NCI-H2227 (cell line): ENCODE measurements around the gene PNMA8C.

Experiments used
- DNase-seq: peaks from one replicate; lab custom pipeline; 2025; ENCODE audit not compliant: unreplicated experiment; lab: John Stamatoyannopoulos, UW

PNMA8C gene

DNA sequence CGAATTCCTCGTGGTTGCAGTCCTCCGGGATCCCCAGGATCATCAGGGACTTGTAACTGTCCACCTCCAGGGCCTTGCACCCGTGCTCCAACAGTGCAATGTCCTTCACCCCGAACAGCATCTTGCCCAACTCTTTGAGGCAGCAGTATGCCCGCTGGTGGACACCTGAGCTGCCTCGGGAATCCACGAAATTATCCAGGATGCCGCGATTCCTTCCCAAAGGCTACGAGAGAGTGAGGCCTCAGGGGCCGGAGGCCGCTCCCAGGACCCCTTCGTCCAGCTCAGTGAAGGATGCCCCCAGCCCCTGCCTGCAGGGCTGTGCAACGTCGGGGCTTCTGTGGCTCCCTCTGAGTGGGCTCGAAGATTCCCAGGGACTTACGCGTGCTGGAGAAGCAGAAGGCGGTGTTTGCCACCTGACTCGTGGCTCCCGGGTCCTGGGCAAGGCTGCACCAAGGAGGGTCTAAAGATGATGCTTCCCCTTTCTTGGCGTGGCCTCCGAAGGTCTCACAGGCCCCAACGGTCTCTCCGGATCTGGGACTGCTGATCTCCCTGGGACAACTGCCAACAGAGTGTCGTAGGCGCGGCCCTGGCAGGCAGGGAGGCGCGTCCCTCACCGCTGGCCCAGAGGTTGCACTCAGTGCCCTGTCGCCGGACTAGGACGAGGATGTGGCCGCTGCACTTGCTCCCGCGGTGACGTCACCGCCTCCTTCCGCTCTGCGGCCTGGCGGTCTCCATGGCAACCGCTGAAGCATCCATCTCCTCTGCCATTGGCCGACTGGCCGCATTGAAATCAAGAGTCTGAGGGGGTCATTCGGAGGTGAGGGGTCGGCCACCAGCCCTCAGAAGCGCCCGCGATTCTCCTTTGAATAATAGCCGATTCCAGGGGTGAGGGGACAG is at the start of gene PNMA8C:
TSS of gene PNMA8C (minus strand) at position 698 of the 897 bp plus-strand sequence. CDS start at position 121, 577 bp downstream.
- peak; percentile 85 for DNase-seq

DNA sequence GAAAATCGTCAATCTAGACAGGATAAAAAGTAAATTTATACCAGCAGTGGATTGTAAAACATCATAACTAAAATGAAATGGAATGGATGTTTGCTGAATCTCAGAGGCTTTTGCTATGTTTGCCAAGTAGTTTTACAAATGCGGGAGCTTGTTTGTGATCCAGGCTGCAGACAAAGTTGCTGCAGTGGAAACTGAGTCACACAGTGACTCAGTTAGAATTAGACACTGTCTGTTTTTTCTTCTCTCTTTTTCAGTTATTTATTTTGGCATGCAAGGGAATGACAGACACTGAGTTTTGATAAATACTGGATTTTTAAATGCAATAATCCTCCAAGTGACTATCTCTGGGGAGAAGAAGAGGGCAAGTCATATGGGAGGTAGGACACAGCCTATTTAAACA is 47.2 kb upstream of the PNMA8C start:
- DNase-seq, result no peak

DNA sequence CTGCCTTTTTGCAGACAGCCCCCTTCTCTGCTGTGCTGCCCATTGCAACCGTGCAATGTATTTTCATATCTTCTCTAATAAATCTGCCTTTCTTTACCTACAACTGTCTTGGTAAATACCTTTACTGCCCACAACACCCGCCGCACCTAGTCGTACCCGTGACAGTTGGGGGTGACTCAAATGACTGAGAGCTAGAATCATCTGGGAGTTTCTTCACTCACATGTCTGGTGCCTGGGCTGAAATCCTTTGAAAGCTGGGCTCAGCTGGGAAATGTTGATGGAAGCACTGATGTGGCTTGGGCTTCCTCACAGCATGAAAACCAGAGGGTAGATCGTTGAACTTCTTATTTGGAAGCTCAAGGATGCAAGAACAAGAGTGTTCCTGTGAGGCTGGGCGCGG is 45.5 kb upstream of the PNMA8C start:
- DNase-seq, result no peak

DNA sequence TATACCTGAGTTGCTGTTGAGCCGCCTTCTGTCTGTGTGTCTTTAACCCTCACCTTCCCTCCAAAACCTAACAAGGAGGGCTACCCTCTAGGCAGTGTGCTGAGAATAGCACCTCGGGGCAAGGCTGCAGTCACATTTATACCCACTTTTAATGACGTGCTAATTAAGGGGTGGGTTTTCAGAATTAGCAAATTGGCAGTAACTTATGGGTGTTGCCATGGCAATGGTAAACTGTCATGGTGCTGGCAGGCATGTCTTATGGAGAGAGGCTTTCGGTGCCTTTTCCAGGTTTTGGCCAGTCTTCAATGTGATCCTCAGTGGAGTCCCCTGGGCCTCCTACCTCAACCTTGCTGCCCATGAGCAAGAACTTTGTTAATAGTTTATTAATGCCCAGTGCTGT is 43.9 kb upstream of the PNMA8C start:
- DNase-seq, result no peak

DNA sequence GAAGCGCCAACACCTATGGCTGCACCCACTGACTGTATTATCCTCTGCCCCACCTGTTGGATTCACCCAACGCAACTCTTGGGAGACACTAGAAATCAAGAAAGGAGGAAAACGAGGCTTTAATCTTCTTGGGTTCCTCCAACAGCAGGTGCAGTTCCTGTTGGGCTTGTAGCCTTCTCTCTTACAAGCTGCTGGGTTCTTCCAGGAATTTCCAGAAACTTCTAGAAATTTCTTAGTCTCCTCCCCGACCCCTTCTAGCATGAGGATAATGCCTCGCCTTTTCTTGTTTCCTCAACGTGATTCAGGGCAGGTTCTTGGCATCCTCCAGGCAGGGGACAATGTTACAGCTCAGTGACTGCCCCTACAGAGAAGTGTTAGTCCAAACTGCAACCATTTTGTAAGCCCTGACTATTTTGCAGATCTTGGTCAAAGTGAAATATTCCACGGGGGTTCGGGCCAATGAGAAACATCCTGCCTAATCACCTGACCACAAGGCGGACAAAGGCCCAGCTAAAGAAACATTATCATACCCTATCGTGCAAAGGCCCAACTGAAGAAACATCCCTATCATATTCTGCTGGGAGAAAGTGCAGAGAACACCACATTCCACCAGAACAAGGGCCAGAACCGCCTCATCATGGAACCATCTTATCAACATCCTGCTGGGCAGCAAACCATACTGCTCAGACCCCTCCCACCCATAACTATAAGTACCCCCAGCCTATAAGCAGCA is 43.2 kb upstream of the PNMA8C start:
- DNase-seq, result peak; percentile 48

DNA sequence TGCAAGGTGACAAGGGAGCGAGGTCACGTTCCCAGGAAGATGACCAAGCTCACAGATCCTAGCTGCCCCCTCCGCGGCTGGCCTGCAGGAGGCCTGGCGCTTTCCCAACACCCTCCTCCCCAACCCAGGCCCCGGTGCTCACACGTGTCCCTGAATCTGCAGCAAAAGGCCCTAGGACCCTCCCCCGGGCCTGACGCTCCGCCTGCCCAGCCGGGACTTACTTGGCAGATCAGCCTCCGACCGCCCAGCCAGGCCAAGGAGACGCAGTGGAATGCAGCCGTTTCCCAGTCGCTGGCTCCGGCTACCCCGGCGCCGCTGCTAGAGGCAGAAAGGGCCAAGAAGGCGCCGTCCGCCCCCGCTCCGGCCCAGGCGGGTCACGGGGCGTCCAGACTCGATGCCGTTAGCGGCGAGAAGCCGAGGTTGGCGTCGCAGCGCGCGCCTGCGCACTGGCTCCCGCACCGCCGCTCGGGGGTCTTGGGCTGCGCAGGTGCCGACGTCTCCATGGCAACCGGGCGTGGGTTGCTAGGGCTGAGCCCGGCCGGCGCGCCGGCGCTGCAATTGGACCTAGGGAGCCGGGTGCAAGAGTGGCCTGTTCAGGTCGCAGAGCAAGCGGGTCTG is 42.5 kb upstream of the PNMA8C start, which contains the start of gene PNMA8A:
TSS of gene PNMA8A (minus strand) at position 448 of the 618 bp plus-strand sequence. CDS start 528 bp downstream, outside the sequence.
- peak; percentile 94 for DNase-seq

DNA sequence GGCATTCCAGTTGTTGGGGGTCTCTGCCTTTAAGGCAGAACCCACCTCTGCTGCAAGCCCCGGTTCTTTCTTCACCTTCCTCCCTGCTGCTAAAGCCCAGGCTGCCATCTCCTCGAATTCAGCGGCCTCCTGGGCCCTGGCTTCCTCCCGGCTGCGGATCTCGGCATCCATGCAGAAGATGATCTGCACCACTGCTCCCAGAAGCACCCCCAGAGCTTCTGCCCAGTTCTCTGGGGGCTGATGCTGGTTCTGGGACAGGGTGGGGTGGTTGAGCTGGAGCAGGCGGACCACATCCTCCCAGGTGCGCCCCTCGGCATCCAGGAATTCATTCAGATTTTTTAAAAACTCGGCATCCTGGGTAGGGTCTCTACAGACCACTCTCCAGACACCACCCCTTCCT is 41.6 kb upstream of the PNMA8C start:
- no peak for DNase-seq

DNA sequence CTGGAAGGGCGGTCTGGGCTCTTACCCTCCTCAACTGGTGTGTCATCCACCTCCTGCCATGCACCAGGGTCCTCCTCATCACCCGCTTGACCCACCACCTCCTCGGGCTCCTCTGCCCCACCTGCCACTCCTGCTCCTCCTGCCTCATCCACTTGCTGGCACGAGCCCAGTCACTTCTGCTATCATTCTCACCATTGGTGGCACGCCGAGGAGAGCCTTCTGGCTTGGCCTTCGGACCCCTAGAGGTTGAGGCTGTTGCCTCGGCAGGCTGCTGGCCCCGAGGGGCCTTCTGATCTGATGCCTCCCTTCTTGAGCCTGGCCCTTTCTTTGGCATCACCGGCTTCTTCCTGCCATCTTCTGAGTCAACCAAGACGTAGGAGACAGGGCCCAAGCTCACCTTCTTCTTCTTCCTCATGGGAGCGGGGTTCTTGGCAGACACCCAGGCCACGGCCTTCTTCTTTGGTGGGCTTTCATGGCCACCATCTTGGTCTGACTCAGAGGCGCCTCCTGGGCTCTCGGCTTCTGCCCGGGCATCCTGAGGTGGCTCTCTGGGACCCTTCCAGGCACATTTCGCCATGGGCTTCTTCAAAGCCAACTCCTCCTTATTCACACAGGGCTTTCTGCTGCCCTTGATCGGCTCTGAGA is 40.9 kb upstream of the PNMA8C start:
- DNase-seq, result no peak

DNA sequence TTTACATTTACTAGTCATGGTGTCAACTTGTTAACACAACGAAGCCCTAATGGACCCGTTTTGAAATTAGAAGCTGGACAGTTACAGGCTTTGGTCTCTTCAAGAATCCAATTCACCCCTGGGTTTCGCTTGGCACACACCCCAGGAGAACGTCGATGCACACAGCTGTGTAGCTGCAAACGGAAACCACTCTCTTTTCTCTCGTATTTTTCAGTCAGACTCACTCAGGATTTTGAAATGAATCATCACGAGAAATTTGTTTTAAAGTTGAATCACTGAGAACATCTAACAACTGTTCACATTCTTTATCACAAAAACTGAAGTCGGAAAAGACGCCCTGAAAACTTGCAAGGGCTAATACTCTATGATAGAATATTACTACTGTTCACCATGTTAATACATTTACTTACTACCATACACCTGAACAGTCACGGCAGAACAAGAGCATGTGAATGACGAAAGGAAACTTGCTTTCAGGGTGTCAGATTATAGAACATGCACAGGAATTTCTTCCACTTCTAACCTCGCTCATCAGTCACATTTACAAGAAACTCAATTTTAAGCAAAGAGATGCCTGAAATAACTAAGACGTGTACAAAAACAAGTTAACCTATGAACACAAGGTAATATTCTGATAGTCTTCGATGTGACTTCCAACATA is 37.9 kb upstream of the PNMA8C start:
- no peak for DNase-seq

DNA sequence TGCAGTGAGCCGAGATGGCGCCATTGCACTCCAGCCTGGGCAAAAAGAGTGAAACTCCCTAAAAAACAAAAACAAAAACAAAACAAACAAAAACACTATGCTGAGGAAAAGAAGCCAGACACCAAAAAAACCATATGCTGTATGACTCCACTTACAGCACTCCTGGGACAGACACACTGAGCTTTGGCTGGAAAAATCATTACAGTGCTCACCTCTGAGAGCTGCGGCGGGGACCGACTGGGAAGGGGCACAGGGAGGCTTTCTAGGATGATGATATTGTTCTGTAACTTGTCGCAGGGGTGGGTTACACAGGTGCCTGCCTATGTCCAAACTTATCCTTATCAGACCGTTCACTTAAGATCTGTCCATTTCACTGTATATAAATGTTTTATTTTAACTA is 34.8 kb upstream of the PNMA8C start:
- no peak for DNase-seq

DNA sequence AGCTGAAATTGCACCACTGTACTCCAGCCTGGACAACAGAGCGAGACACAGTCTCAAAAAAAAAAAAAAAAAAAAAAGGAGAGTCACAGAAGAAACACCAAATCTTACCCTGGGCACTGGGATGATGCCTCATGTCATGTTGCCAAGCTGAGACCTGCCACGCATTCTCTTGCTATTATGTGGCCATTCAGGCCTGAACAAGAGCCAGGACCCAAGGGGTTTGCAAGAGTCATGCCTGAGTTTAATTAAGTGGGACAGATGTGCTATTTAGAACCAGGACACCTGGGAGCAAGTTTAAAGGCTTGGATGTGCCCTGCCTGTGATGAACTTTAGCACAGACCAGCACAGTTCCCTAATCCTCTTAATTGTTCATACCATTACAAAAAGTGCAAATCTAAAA is 32.8 kb upstream of the PNMA8C start:
- no peak for DNase-seq

DNA sequence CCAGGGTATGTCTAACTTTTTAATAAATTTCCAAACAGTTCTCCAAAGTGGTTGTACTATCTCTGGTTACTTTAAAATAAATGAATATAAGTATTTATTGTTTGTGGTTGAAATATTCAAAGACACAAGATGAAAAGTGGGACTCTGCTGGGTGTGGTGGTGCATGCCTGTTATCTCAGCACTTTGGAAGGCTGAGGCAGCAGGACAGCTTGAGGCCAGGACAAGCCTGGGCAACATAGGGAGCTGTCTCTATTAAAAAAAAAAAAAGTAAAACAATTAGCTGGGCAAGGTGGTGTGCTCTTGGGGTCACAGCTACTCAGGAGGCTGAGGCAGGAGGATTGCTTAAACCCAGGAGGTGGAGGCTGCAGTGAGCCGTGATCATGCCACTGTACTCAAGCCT is 32.2 kb upstream of the PNMA8C start:
- DNase-seq, result no peak

DNA sequence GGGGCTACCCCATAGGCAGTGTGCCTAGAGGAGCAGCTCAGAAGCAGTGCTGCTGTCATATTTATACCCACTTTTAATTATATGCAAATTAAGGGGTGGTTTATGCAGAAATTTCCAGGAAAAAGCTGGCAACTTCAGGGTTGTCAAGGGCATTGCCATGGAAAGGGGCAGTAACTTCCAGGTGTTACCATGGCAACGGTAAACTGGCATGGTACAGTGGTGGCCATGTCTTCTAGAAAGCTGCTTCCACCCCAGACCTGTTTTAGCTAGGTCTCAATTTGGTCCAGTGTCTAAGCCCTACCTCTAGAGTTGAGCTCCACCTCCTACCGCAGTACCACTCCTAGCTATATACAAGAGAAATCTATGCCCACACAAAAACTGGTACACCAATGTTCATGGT is 31.3 kb upstream of the PNMA8C start:
- DNase-seq, result no peak

DNA sequence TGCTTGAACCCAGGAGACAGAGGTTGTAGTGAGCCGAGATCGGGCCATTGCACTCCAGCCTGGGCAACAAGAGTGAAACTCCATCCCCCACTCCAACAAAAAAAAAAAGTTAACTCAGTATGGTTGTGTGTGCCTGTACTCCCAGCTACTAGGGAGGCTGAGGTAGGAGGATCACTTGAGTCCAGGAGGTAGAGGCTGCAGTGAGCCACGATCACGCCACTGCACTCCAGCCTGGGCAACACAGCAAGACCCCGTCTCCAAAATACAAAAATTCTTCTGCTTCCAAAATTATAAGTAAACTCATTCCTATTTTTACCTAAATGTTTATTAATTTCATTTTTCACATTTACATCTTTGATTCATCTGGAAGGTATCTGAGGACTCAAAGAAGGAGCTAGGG is 28.2 kb upstream of the PNMA8C start:
- DNase-seq, result no peak

DNA sequence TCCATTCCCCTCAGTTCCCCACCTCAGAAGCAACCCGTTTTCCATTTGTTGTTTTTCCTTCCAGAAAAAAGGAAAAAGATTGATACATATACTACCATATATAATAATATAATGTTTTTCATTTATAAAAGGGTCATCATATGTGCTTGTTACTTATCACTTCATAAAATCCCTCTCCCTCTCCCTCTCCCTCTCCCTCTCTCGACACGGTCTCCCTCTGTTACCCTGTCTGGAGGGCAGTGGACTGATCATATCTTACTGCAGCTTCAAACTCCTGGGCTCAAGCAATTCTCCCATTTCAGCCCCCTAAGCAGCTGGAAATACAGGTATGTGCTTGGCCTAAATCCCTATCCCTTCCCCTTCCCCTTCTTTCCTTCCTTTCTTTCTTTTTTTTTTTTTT is 25.5 kb upstream of the PNMA8C start:
- DNase-seq, result no peak

DNA sequence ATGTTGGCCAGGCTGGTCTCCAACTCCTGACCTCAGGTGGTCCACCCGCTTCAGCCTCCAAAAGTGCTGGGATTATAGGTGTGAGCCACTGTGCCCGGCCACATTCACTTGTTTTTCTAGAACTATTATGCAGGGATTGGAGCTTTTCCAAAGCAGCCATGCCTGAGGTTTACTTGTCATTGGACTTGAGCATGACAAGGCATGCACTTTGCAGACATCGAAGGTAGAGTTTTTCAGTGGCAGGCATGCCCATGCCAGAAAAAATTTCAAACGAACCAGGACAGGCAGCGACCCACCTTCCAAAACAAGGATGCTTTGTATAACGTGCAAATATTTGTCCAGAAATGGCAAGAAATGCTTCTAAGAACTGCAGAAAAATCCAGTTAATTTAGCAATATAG is 24.9 kb upstream of the PNMA8C start:
- DNase-seq, result no peak

DNA sequence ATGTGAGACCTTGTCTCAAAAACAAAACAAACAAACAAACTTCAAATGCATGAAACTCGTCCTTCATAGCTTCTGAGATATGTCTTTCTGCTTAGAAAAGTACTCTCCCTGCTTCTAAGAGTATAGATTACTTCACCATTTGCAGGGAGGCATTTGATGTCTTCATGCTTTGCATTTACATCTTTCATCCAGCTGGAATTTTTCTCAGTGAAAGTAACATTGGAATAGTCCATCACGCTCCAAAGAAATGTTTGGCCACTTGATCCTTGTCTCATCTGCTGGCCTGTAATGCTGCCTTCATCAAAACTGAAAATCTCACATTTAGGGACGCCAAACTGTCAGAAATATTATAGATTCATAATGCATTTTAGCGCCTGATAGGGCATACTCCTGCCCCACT is 23.4 kb upstream of the PNMA8C start:
- no peak for DNase-seq

DNA sequence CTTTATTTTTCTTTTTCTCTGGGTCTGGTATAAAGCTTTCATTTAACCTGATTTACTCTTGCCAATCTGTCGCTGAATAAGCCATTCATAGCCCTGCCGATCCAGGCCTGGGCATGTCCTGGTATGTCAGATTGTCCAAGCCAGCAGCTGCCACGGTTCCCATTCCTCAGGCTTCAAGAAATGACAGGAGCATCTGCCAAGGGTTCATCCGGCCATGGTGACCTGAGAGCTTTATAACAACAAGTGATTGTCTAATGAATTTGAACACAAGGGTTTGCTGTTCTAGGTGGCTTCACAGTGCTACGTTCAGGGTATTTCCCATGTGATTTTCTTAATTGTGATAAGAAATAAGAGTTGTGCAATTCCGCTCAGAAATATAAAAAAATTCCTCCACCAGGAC is 22.6 kb upstream of the PNMA8C start:
- no peak for DNase-seq

DNA sequence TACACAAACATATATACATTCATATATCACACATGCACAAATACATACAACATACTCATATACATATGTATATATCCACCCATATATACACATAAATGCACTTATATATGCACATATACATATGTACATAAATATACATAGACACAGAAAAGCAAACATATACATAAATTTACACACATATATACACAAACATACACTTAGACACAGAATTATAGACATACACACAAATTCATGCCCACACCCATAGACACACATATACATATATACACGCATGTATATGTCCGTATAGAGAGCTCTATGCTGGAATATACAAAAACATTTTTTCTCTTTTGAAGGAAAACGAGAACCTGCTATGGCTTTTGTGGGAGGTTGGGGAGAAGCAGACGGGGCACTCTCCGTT is 22.0 kb upstream of the PNMA8C start:
- no peak for DNase-seq

DNA sequence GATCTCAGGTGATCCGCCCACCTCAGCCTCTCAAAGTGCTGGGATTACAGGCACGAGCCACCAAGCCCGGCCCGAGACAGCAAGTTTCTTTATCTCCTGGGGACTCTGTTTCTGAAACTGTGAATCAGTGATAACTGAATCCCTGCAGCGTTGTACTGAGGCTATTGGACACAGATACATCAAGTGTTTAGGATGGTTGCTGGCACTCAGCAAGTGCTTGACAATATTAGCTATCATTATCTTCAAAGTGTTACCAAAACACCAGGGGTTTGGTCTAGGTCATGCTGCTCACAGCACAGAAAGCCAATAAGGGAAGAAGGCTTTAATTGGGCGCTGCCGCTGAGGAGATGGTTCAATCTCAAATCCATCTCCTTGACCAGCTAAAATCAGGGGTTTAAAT is 20.5 kb upstream of the PNMA8C start:
- DNase-seq, result peak; percentile 64

DNA sequence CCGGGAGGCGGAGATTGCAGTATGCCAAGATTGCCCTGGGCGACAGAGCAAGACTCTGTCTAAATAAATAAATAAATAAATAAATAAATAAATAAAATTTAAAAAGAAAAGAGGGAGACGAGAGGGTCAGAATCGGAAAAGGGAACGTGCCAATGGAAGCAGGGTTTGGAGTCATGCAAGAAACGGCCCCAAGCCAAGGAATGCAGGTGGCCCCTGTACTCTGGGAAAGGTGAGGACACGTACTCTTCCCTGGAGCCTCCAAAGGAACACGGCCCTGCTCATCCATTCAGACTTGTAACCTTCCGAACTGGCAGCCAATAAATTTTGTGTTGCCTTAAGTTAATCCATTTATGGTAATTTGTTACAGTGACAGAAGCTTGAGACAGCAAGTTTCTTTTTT is 19.9 kb upstream of the PNMA8C start:
- no peak for DNase-seq
